WI38 (cell line): ENCODE data around the gene SUCNR1.
"Not testable (repeated sequence)": the region's sequence is repeated elsewhere in the genome, so short reads cannot be mapped to it uniquely, and the experiment has no call there.

ENCODE experiments used
- H3K4me3 ChIP-seq: 2 replicates; pipeline ENCODE4 v1.5.1; 2011; ENCODE audit warnings: low read depth, mild to moderate bottlenecking, control low read depth, low read length
- CTCF ChIP-seq: IDR thresholded peaks from 2 replicates; pipeline ENCODE4 v1.5.1; 2012; ENCODE audit warnings: low read depth, mild to moderate bottlenecking, control low read depth, low read length

The SUCNR1 gene

GRCh38 chr3:151881137-151881536 lies 7.7 kb downstream of the SUCNR1 start:
- TF ChIP-seq CTCF, result no peak

GRCh38 chr3:151885397-151885796 lies 12.0 kb downstream of the SUCNR1 start:
- not testable (repeated sequence) for H3K4me3 ChIP-seq

More at GRCh38 chr3:151881137-151881536, 7.7 kb downstream of the SUCNR1 start:
- no peak overlapping the region for H3K4me3 ChIP-seq

GRCh38 chr3:151887450-151888211 lies 14.2 kb downstream of the SUCNR1 start:
- not testable (repeated sequence) for H3K4me3 ChIP-seq

- no peak overlapping the region for H3K4me3 ChIP-seq
- TF ChIP-seq CTCF, result no peak
Observed at GRCh38 chr3:151890721-151891141, 17.3 kb downstream of the SUCNR1 start.

- no peak overlapping the region for H3K4me3 ChIP-seq
- TF ChIP-seq CTCF, result no peak
Observed at GRCh38 chr3:151891721-151892120, 18.3 kb downstream of the SUCNR1 start.

GRCh38 chr3:151894219-151894618 lies 20.8 kb downstream of the SUCNR1 start:
- TF ChIP-seq CTCF, result no peak
- H3K4me3 ChIP-seq, result no peak overlapping the region

GRCh38 chr3:151895478-151896241 lies 22.2 kb downstream of the SUCNR1 start:
- TF ChIP-seq CTCF, result no peak

GRCh38 chr3:151896246-151897012 lies 23.0 kb downstream of the SUCNR1 start:
- no peak for TF ChIP-seq CTCF
- no peak overlapping the region for H3K4me3 ChIP-seq

More at GRCh38 chr3:151895478-151896241, 22.2 kb downstream of the SUCNR1 start:
- H3K4me3 ChIP-seq, result no peak overlapping the region

- H3K4me3 ChIP-seq, result not testable (repeated sequence)
Observed at GRCh38 chr3:151898121-151898520, 24.7 kb downstream of the SUCNR1 start.

- not testable (repeated sequence) for H3K4me3 ChIP-seq
Observed at GRCh38 chr3:151898564-151899261, 25.3 kb downstream of the SUCNR1 start.
